Measurements from ENCODE around the gene CCNE1.

Gene CCNE1

DNA sequence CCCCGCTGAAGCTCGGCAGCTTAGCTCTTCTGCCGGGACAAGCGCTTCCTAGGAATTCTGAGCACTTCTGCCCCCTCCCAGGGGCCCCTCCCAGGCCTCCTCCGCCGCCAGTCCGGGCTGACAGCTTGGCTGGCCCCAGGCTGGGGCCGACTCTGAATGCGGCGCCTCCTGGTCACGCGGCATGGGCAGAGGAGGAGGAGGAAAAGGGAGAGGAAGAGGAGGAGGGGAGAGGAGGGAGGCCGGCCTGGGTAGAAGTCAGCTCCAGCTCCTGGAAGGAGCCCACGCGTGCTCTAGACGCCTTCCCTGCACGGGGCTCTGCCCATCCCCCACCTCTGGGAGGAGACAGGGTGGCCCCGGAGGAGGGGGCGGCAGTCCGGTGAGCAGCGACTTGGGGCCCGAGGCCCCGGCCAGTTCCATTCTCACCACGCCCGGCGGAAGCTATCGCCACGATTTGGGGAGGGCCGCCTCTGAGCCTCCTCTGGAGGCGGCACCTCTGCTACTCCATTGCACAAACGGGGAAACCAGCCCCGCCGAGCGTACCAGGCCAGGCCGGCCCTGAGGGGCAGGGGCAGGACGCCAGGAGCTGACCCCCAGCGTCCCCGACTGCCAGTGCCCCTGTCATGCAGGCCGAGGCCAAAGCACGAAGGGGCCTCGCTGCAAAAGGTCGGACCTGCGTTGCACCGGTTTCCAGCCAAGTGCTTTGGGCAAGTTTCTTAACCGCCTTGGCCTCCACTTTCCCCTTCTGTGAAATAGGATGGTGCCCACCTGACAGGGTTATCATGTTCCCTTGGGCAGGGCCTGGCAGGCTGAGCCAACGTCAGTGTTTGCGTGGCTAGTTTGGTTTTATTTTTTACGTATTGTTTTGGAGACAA is 31.6 kb downstream of the CCNE1 start:
- Histone ChIP-seq H3K9ac (ENCODE audit: low read depth in 1 of 2, low read length in 2 of 2) (peak overlapping the region; percentile 14 to 47), H3K27ac (ENCODE audit: low read depth in 2 of 2, low read length in 2 of 2) (peak overlapping the region in 1 of 2 donors; percentile 29), H3K36me3 (ENCODE audit: control insufficient read depth in 2 of 2, insufficient read depth in 2 of 2, low read length in 2 of 2) (no peaks in the 10 kb centered on the region), H3K27me3 (ENCODE audit: control insufficient read depth in 2 of 2, insufficient read depth in 2 of 2, low read length in 2 of 2) (peaks cover 0 to 3% of the 10 kb centered on the region in 2 donors), H3K4me1 (ENCODE audit: control insufficient read depth in 2 of 2, insufficient read depth in 2 of 2, low read length in 2 of 2) (peaks cover 19 to 21% of the 10 kb centered on the region in 2 donors), H3K9me3 (ENCODE audit: control insufficient read depth in 2 of 2, low read length in 2 of 2) (no peaks in the 10 kb centered on the region), H3K4me3 (ENCODE audit: low read length in 2 of 2) (peak overlapping the region; percentile 46 to 68)

GRCh38 chr19:29844891-29845573 is 33.2 kb downstream of the CCNE1 start:
- Histone ChIP-seq H3K27ac (ENCODE audit: low read depth in 2 of 2, low read length in 2 of 2) (peak overlapping the region; percentile 97), H3K27me3 (ENCODE audit: control insufficient read depth in 2 of 2, insufficient read depth in 2 of 2, low read length in 2 of 2) (peaks cover 0 to 3% of the 10 kb centered on the region in 2 donors), H3K4me3 (ENCODE audit: low read length in 2 of 2) (peak overlapping the region; percentile 92 to 96), H3K9ac (ENCODE audit: low read depth in 1 of 2, low read length in 2 of 2) (peak overlapping the region; percentile 83 to 94), H3K9me3 (ENCODE audit: control insufficient read depth in 2 of 2, low read length in 2 of 2) (no peaks in the 10 kb centered on the region), H3K36me3 (ENCODE audit: control insufficient read depth in 2 of 2, insufficient read depth in 2 of 2, low read length in 2 of 2) (no peaks in the 10 kb centered on the region), H3K4me1 (ENCODE audit: control insufficient read depth in 2 of 2, insufficient read depth in 2 of 2, low read length in 2 of 2) (peaks cover 21 to 27% of the 10 kb centered on the region in 2 donors)

GRCh38 chr19:29845574-29846176 is 33.9 kb downstream of the CCNE1 start:
- H3K9me3 ChIP-seq (ENCODE audit: control insufficient read depth in 2 of 2, low read length in 2 of 2), result no peaks in the 10 kb centered on the region
- H3K4me1 ChIP-seq (ENCODE audit: control insufficient read depth in 2 of 2, insufficient read depth in 2 of 2, low read length in 2 of 2), result peaks cover 21 to 27% of the 10 kb centered on the region in 2 donors
- H3K27ac ChIP-seq (ENCODE audit: low read depth in 2 of 2, low read length in 2 of 2), result peak overlapping the region; percentile 97
- no peaks in the 10 kb centered on the region for H3K36me3 ChIP-seq (ENCODE audit: control insufficient read depth in 2 of 2, insufficient read depth in 2 of 2, low read length in 2 of 2)
- H3K27me3 ChIP-seq (ENCODE audit: control insufficient read depth in 2 of 2, insufficient read depth in 2 of 2, low read length in 2 of 2), result peaks cover 0 to 3% of the 10 kb centered on the region in 2 donors
- H3K4me3 ChIP-seq (ENCODE audit: low read length in 2 of 2), result peak overlapping the region; percentile 92 to 96
- peak overlapping the region; percentile 83 to 94 for H3K9ac ChIP-seq (ENCODE audit: low read depth in 1 of 2, low read length in 2 of 2)

DNA sequence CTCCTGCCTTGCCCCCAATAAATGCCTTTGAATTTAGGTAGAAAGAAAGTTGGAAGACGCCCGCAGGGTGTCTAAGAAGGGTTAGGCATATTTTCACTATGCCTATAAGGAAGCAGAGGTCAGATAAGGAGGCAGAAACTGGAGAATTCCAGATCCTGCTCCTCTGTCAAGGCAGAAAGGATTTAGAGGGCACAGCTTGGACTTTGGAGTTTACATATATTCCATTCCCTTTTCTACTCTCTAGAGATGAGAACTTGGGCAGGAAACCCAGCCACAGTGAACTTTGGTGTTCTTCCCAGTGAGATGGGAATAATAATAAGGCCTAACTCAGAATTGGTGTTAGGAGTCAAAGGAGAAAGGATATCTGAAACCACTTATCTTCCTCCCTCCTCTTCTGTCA is 37.4 kb downstream of the CCNE1 start:
- H3K36me3 ChIP-seq (ENCODE audit: control insufficient read depth in 2 of 2, insufficient read depth in 2 of 2, low read length in 2 of 2), result no peaks in the 10 kb centered on the region
- no peak overlapping the region for H3K9ac ChIP-seq (ENCODE audit: low read depth in 1 of 2, low read length in 2 of 2)
- H3K4me1 ChIP-seq (ENCODE audit: control insufficient read depth in 2 of 2, insufficient read depth in 2 of 2, low read length in 2 of 2), result peaks cover 7 to 15% of the 10 kb centered on the region in 2 donors
- H3K27me3 ChIP-seq (ENCODE audit: control insufficient read depth in 2 of 2, insufficient read depth in 2 of 2, low read length in 2 of 2), result no peaks in the 10 kb centered on the region
- no peaks in the 10 kb centered on the region for H3K9me3 ChIP-seq (ENCODE audit: control insufficient read depth in 2 of 2, low read length in 2 of 2)
- no peak overlapping the region for H3K4me3 ChIP-seq (ENCODE audit: low read length in 2 of 2)
- H3K27ac ChIP-seq (ENCODE audit: low read depth in 2 of 2, low read length in 2 of 2), result peak overlapping the region in 1 of 2 donors; percentile 61

GRCh38 chr19:29850482-29850881 is 38.7 kb downstream of the CCNE1 start:
- Histone ChIP-seq H3K36me3 (ENCODE audit: control insufficient read depth in 2 of 2, insufficient read depth in 2 of 2, low read length in 2 of 2) (no peaks in the 10 kb centered on the region), H3K9ac (ENCODE audit: low read depth in 1 of 2, low read length in 2 of 2) (no peak overlapping the region), H3K4me3 (ENCODE audit: low read length in 2 of 2) (no peak overlapping the region), H3K4me1 (ENCODE audit: control insufficient read depth in 2 of 2, insufficient read depth in 2 of 2, low read length in 2 of 2) (peaks cover 6 to 12% of the 10 kb centered on the region in 2 donors), H3K27me3 (ENCODE audit: control insufficient read depth in 2 of 2, insufficient read depth in 2 of 2, low read length in 2 of 2) (no peaks in the 10 kb centered on the region), H3K27ac (ENCODE audit: low read depth in 2 of 2, low read length in 2 of 2) (no peak overlapping the region), H3K9me3 (ENCODE audit: control insufficient read depth in 2 of 2, low read length in 2 of 2) (no peaks in the 10 kb centered on the region)

DNA sequence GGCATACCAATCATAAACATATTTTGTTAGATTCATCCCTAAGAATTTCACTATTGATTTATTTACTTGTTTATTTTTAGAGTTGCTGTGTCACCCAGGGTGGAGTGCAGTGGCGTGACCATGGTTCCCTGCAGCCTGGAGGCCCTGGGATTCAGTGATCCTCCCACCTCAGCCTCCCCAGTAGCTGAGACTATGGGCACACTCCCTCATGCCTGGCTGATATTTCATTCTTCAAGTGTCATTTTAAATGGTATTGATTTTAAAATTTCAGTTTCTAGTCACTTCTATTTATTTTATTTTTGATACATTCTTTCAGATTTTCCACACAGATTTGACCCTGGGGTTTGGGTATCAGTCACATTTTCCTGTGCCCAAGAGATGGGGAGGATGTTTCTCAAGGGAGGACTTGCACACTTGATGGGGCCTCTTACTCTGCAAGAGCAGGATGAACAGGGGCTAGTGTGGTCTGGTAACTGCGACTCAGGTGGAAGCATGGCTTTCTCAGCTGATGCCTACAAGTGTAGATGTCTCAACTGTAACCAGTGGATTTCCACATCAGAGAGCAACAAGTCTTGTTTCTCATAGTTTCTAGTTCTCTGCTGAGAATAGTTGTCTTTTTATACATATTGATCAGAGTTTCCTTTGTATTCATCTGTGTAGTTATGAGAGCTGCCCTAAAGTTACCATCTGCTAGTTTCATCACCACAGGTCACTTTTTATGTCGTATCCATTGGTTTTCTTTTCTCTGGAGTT is 40.2 kb downstream of the CCNE1 start:
- Histone ChIP-seq H3K27me3 (ENCODE audit: control insufficient read depth in 2 of 2, insufficient read depth in 2 of 2, low read length in 2 of 2) (no peaks in the 10 kb centered on the region), H3K4me3 (ENCODE audit: low read length in 2 of 2) (no peak overlapping the region), H3K9ac (ENCODE audit: low read depth in 1 of 2, low read length in 2 of 2) (no peak overlapping the region), H3K9me3 (ENCODE audit: control insufficient read depth in 2 of 2, low read length in 2 of 2) (no peaks in the 10 kb centered on the region), H3K36me3 (ENCODE audit: control insufficient read depth in 2 of 2, insufficient read depth in 2 of 2, low read length in 2 of 2) (no peaks in the 10 kb centered on the region), H3K4me1 (ENCODE audit: control insufficient read depth in 2 of 2, insufficient read depth in 2 of 2, low read length in 2 of 2) (peaks cover 0 to 9% of the 10 kb centered on the region in 2 donors), H3K27ac (ENCODE audit: low read depth in 2 of 2, low read length in 2 of 2) (no peak overlapping the region)

DNA sequence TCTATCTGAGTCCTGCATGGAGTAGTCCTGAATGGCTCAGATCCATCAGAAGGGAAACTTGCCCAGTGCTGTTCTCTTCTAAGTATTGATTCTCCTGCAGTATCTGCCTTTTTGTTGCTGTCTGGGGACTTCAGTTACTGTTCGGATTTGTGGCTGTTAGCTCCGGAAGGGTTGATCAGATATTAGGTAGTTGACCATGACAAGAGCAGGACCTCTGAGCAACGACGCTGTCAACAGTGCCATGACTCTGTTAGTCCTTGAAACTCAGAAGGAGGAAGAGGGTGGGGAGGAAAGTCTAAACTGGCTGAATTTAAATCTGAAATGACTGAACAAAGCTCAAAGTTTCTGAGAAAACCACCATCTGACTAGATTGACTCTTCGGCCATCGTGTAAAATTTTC is 42.2 kb downstream of the CCNE1 start:
- Histone ChIP-seq H3K36me3 (ENCODE audit: control insufficient read depth in 2 of 2, insufficient read depth in 2 of 2, low read length in 2 of 2) (no peaks in the 10 kb centered on the region), H3K27ac (ENCODE audit: low read depth in 2 of 2, low read length in 2 of 2) (no peak overlapping the region), H3K4me1 (ENCODE audit: control insufficient read depth in 2 of 2, insufficient read depth in 2 of 2, low read length in 2 of 2) (peaks cover 0 to 4% of the 10 kb centered on the region in 2 donors), H3K27me3 (ENCODE audit: control insufficient read depth in 2 of 2, insufficient read depth in 2 of 2, low read length in 2 of 2) (no peaks in the 10 kb centered on the region), H3K9ac (ENCODE audit: low read depth in 1 of 2, low read length in 2 of 2) (no peak overlapping the region), H3K4me3 (ENCODE audit: low read length in 2 of 2) (no peak overlapping the region), H3K9me3 (ENCODE audit: control insufficient read depth in 2 of 2, low read length in 2 of 2) (no peaks in the 10 kb centered on the region)

GRCh38 chr19:29855087-29855486 is 43.3 kb downstream of the CCNE1 start:
- no peak overlapping the region for H3K9ac ChIP-seq (ENCODE audit: low read depth in 1 of 2, low read length in 2 of 2)
- no peak overlapping the region for H3K4me3 ChIP-seq (ENCODE audit: low read length in 2 of 2)

GRCh38 chr19:29855741-29856500 is 44.1 kb downstream of the CCNE1 start:
- Histone ChIP-seq H3K27ac (ENCODE audit: low read depth in 2 of 2, low read length in 2 of 2) (no peak overlapping the region), H3K4me1 (ENCODE audit: control insufficient read depth in 2 of 2, insufficient read depth in 2 of 2, low read length in 2 of 2) (no peaks in the 10 kb centered on the region), H3K9ac (ENCODE audit: low read depth in 1 of 2, low read length in 2 of 2) (no peak overlapping the region), H3K9me3 (ENCODE audit: control insufficient read depth in 2 of 2, low read length in 2 of 2) (no peaks in the 10 kb centered on the region), H3K27me3 (ENCODE audit: control insufficient read depth in 2 of 2, insufficient read depth in 2 of 2, low read length in 2 of 2) (no peaks in the 10 kb centered on the region), H3K36me3 (ENCODE audit: control insufficient read depth in 2 of 2, insufficient read depth in 2 of 2, low read length in 2 of 2) (no peaks in the 10 kb centered on the region), H3K4me3 (ENCODE audit: low read length in 2 of 2) (no peak overlapping the region)

More at GRCh38 chr19:29855087-29855486, 43.3 kb downstream of the CCNE1 start:
- Histone ChIP-seq H3K9me3 (ENCODE audit: control insufficient read depth in 2 of 2, low read length in 2 of 2) (no peaks in the 10 kb centered on the region), H3K4me1 (ENCODE audit: control insufficient read depth in 2 of 2, insufficient read depth in 2 of 2, low read length in 2 of 2) (no peaks in the 10 kb centered on the region), H3K27ac (ENCODE audit: low read depth in 2 of 2, low read length in 2 of 2) (no peak overlapping the region), H3K36me3 (ENCODE audit: control insufficient read depth in 2 of 2, insufficient read depth in 2 of 2, low read length in 2 of 2) (no peaks in the 10 kb centered on the region), H3K27me3 (ENCODE audit: control insufficient read depth in 2 of 2, insufficient read depth in 2 of 2, low read length in 2 of 2) (no peaks in the 10 kb centered on the region)

Data from mucosa of rectum (tissue), 2 donors.